IPS-NIHi11 (cell line): Measurements from ENCODE around the gene FAM114A1.
"Not testable (repeated sequence)": the region's sequence is repeated elsewhere in the genome, so short reads cannot be mapped to it uniquely, and the experiment has no call there.

Experiments
- DNase-seq: peaks from one replicate; pipeline ENCODE4 v3.0.0; 2012; ENCODE audit warnings: mixed read lengths, low spot score

FAM114A1 gene

GRCh38 chr4:38904090-38904666 is 36.6 kb downstream of the FAM114A1 start:
- DNase-seq = no peak

- DNase-seq = no peak
Observed at GRCh38 chr4:38904682-38905081, 37.1 kb downstream of the FAM114A1 start.

GRCh38 chr4:38905652-38906385 is 38.2 kb downstream of the FAM114A1 start:
- no peak for DNase-seq

GRCh38 chr4:38907696-38908270 is 40.2 kb downstream of the FAM114A1 start:
- DNase-seq = no peak

GRCh38 chr4:38909015-38909414 is 41.4 kb downstream of the FAM114A1 start:
- DNase-seq = no peak

- DNase-seq = no peak
Observed at GRCh38 chr4:38911257-38911656, 43.7 kb downstream of the FAM114A1 start.

GRCh38 chr4:38914854-38915253 is 47.2 kb downstream of the FAM114A1 start:
- no peak for DNase-seq

- not testable (repeated sequence) for DNase-seq
Observed at GRCh38 chr4:38916267-38916666, 48.7 kb downstream of the FAM114A1 start.

- DNase-seq = no peak
Observed at GRCh38 chr4:38917481-38918025, 49.9 kb downstream of the FAM114A1 start.

- DNase-seq = no peak
Observed at GRCh38 chr4:38919494-38919893, 51.9 kb downstream of the FAM114A1 start.

- DNase-seq = no peak
Observed at GRCh38 chr4:38920186-38920585, 52.6 kb downstream of the FAM114A1 start.

GRCh38 chr4:38920677-38921076 is 53.1 kb downstream of the FAM114A1 start:
- DNase-seq = no peak

GRCh38 chr4:38921151-38921550 is 53.5 kb downstream of the FAM114A1 start:
- DNase-seq = no peak

- no peak for DNase-seq
Observed at GRCh38 chr4:38923746-38924145, 56.1 kb downstream of the FAM114A1 start.

GRCh38 chr4:38924353-38924752 is 56.7 kb downstream of the FAM114A1 start:
- no peak for DNase-seq

- no peak for DNase-seq
Observed at GRCh38 chr4:38925492-38926413, 58.1 kb downstream of the FAM114A1 start.

- no peak for DNase-seq
Observed at GRCh38 chr4:38926896-38927295, 59.3 kb downstream of the FAM114A1 start.

GRCh38 chr4:38928568-38928967 is 61.0 kb downstream of the FAM114A1 start:
- no peak for DNase-seq

GRCh38 chr4:38928974-38929373 is 61.4 kb downstream of the FAM114A1 start:
- DNase-seq = no peak

GRCh38 chr4:38930204-38930603 is 62.6 kb downstream of the FAM114A1 start:
- DNase-seq = no peak

- no peak for DNase-seq
Observed at GRCh38 chr4:38930707-38931106, 63.1 kb downstream of the FAM114A1 start.

- DNase-seq = no peak
Observed at GRCh38 chr4:38931125-38931524, 63.5 kb downstream of the FAM114A1 start.
